NCI-H2196 treated with DMSO at 0.1 percent for 48 hours (cell line): ENCODE measurements around the gene SUV39H2.
"Not testable (repeated sequence)": the region's sequence is repeated elsewhere in the genome, so short reads cannot be mapped to it uniquely, and the experiment has no call there.

Experiments used
- DNase-seq: peaks from one replicate; lab custom pipeline; 2025; ENCODE audit not compliant: unreplicated experiment; lab: John Stamatoyannopoulos, UW

The SUV39H2 gene

GRCh38 chr10:14878266-14879123 is at the start of gene SUV39H2:
SUV39H2 (plus strand) TSS chr10:14878866; CDS start chr10:14878889, 23 bp downstream.
- DNase-seq = peak; percentile 61

GRCh38 chr10:14833106-14833505 is 45.6 kb upstream of the SUV39H2 start:
- no peak for DNase-seq

GRCh38 chr10:14836208-14836607 is 42.5 kb upstream of the SUV39H2 start:
- no peak for DNase-seq

GRCh38 chr10:14837003-14837756 is 41.5 kb upstream of the SUV39H2 start:
- DNase-seq = no peak

- DNase-seq = peak; percentile 85
Observed at GRCh38 chr10:14837757-14838581, 40.7 kb upstream of the SUV39H2 start, which contains the start of the genes CDNF, HSPA14 and MSANTD7. CDNF (minus strand) TSS chr10:14838037; CDS start chr10:14837946, 91 bp downstream. HSPA14 (plus strand) TSS chr10:14838306; CDS start chr10:14838403, 97 bp downstream. MSANTD7 (plus strand) TSS chr10:14838306; CDS start chr10:14842285, 3,979 bp downstream.

GRCh38 chr10:14838582-14839304 is 39.9 kb upstream of the SUV39H2 start:
- DNase-seq = no peak

GRCh38 chr10:14839305-14839695 is 39.4 kb upstream of the SUV39H2 start:
- DNase-seq = no peak

GRCh38 chr10:14840178-14840577 is 38.5 kb upstream of the SUV39H2 start:
- DNase-seq = no peak

GRCh38 chr10:14843327-14843988 is 35.2 kb upstream of the SUV39H2 start:
- no peak for DNase-seq

GRCh38 chr10:14844948-14845347 is 33.7 kb upstream of the SUV39H2 start:
- no peak for DNase-seq

- no peak for DNase-seq
Observed at GRCh38 chr10:14852236-14852635, 26.4 kb upstream of the SUV39H2 start.

- DNase-seq = no peak
Observed at GRCh38 chr10:14855453-14855852, 23.2 kb upstream of the SUV39H2 start.

GRCh38 chr10:14858338-14858960 is 20.2 kb upstream of the SUV39H2 start:
- no peak for DNase-seq

GRCh38 chr10:14859043-14859442 is 19.6 kb upstream of the SUV39H2 start:
- no peak for DNase-seq

- DNase-seq = no peak
Observed at GRCh38 chr10:14859775-14860174, 18.9 kb upstream of the SUV39H2 start.

- no peak for DNase-seq
Observed at GRCh38 chr10:14860791-14861190, 17.9 kb upstream of the SUV39H2 start.

GRCh38 chr10:14864466-14864865 is 14.2 kb upstream of the SUV39H2 start:
- DNase-seq = not testable (repeated sequence)

- not testable (repeated sequence) for DNase-seq
Observed at GRCh38 chr10:14864871-14865270, 13.8 kb upstream of the SUV39H2 start.

- no peak for DNase-seq
Observed at GRCh38 chr10:14873090-14873760, 5.4 kb upstream of the SUV39H2 start.
